Gastroesophageal sphincter (tissue), 4 donors: ENCODE data around the gene CAPN10. TPM values are rescaled to one million over a fixed set of nuclear protein-coding genes. Genes with fewer than 3 reads are reported as not detected.

Experiments
- ATAC-seq: fragments of 150-250 bp; one replicate; pipeline ENCODE4 v1.9.1; 2016; ENCODE audit warnings: mild to moderate bottlenecking, moderate library complexity
- H3K27ac ChIP-seq, 4 donors: fragments of 200-600 bp; sonication (generic) in 3 of 4; 1 replicate in 3 of 4; 2 replicates in 1 of 4; pipeline ENCODE4 v1.5.1; 2016 to 2019
- H3K27me3 ChIP-seq: fragments of 200-600 bp; sonication (generic); one replicate; pipeline ENCODE4 v1.5.1; 2019
- H3K36me3 ChIP-seq, 2 donors: fragments of 200-600 bp; sonication (generic); one replicate each; pipeline ENCODE4 v1.5.1; 2019; ENCODE audit warnings: control low read depth in 1 of 2
- H3K4me1 ChIP-seq, 3 donors: fragments of 200-600 bp; sonication (generic); 1 replicate in 2 of 3; 2 replicates in 1 of 3; pipeline ENCODE4 v1.5.1; 2016 to 2019; ENCODE audit warnings: control low read depth in 2 of 3
- H3K4me3 ChIP-seq, 2 donors: fragments of 200-600 bp; sonication (generic); one replicate each; pipeline ENCODE4 v1.5.1; 2019; ENCODE audit warnings: mild to moderate bottlenecking in 1 of 2, moderate library complexity in 1 of 2
- H3K9me3 ChIP-seq, 3 donors: fragments of 200-600 bp; sonication (generic); one replicate each; pipeline ENCODE4 v1.5.1; 2017 to 2019; ENCODE audit warnings: control low read depth in 2 of 3
- CTCF ChIP-seq, 4 experiments: fragments of 200-600 bp in 2 of 4; fragments of 450-650 bp in 2 of 4; sonication (generic) in 1 of 4; IDR thresholded peaks; one replicate each; pipeline ENCODE4 v1.5.1; 2017 to 2019; ENCODE audit warnings: antibody characterized with exemption in 4 of 4, mild to moderate bottlenecking in 2 of 4, moderate library complexity in 2 of 4
- EP300 ChIP-seq: sonication (generic); formaldehyde crosslinking; IDR thresholded peaks from one replicate; pipeline ENCODE4 v1.6.1; 2017; ENCODE audit warnings: antibody characterized with exemption, mild to moderate bottlenecking
- POLR2A ChIP-seq, 2 donors: fragments of 450-650 bp; IDR thresholded peaks; one replicate each; pipeline ENCODE4 v1.6.1; 2017; ENCODE audit warnings: antibody characterized with exemption in 2 of 2, mild to moderate bottlenecking in 2 of 2, moderate library complexity in 1 of 2
- POLR2AphosphoS5 ChIP-seq: sonication (generic); formaldehyde crosslinking; IDR thresholded peaks from one replicate; pipeline ENCODE4 v1.6.1; 2017; ENCODE audit warnings: antibody characterized with exemption
- WGBS, 2 donors: methylation state at CpG; one replicate each; pipeline ENCODE4 v1.1.5; 2018; ENCODE audit warnings: low coverage in 1 of 2; 5-methylcytosine and 5-hydroxymethylcytosine counted together
- total RNA-seq, 4 donors: library from RNA; depleted of rRNA; stranded (reverse); fragments of >200 nt; gene quantifications; one replicate each; pipeline ENCODE4 v1.1.0, GENCODE V29; 2016

Gene CAPN10
- total RNA-seq, 4 donors from 2014 or later, result 19.2 to 34.7 (median 23.2) TPM

- WGBS, 2 donors, result 29 to 42% methylated on average over 1 of the region's 1 CpG
- Histone ChIP-seq H3K27ac (no peak overlapping the region), H3K4me3 (no peak overlapping the region), H3K9me3 (no peaks in the 10 kb centered on the region), H3K36me3 (peaks cover 0 to 41% of the 10 kb centered on the region in 2 donors), H3K27me3 (peaks cover 5% of the 10 kb centered on the region), H3K4me1 (peaks cover 0 to 3% (median 0%) of the 10 kb centered on the region in 3 donors)
- TF ChIP-seq CTCF (IDR thresholded peaks at IDR 0.05), result no peak
- TF ChIP-seq POLR2AphosphoS5, result no peak
- no peak for TF ChIP-seq EP300
- no peak for TF ChIP-seq POLR2A (IDR thresholded peaks at IDR 0.05)
- ATAC-seq, result no peak
Observed at GRCh38 chr2:240551811-240552210, 34.7 kb upstream of the CAPN10 start.

- Histone ChIP-seq H3K4me1 (peaks cover 0 to 25% (median 12%) of the 10 kb centered on the region in 3 donors), H3K4me3 (no peak overlapping the region), H3K27me3 (peaks cover 21% of the 10 kb centered on the region), H3K9me3 (no peaks in the 10 kb centered on the region), H3K27ac (no peak overlapping the region), H3K36me3 (peaks cover 0 to 41% of the 10 kb centered on the region in 2 donors)
- WGBS, 2 donors, result 79 to 90% methylated on average over 3 of the region's 7 CpGs
- ATAC-seq, result no peak
- TF ChIP-seq POLR2AphosphoS5 (no peak), CTCF (IDR thresholded peaks at IDR 0.05) (no peak), POLR2A (IDR thresholded peaks at IDR 0.05) (no peak)
Observed at GRCh38 chr2:240553956-240554480, 32.5 kb upstream of the CAPN10 start.

GRCh38 chr2:240554767-240555493 lies 31.6 kb upstream of the CAPN10 start:
- 98% methylated on average over 7 of the region's 17 CpGs; no CpG with 5 or more reads in 1 of the 2 donors for WGBS, 2 donors

GRCh38 chr2:240555541-240556250 lies 30.8 kb upstream of the CAPN10 start:
- H3K36me3 ChIP-seq, result peaks cover 0 to 38% of the 10 kb centered on the region in 2 donors
- H3K9me3 ChIP-seq, result no peaks in the 10 kb centered on the region
- H3K27me3 ChIP-seq, result peaks cover 21% of the 10 kb centered on the region
- H3K27ac ChIP-seq, result no peak overlapping the region
- no peak for ATAC-seq
- H3K4me3 ChIP-seq, result no peak overlapping the region
- 90 to 100% methylated on average over 1 to 2 of the region's 16 CpGs for WGBS, 2 donors
- TF ChIP-seq CTCF (IDR thresholded peaks at IDR 0.05) (no peak), EP300 (no peak), POLR2AphosphoS5 (no peak), POLR2A (IDR thresholded peaks at IDR 0.05) (no peak)
- peaks cover 0 to 37% (median 21%) of the 10 kb centered on the region in 3 donors for H3K4me1 ChIP-seq

More at GRCh38 chr2:240554767-240555493, 31.6 kb upstream of the CAPN10 start:
- no peak for ATAC-seq
- Histone ChIP-seq H3K27ac (no peak overlapping the region), H3K4me1 (peaks cover 0 to 34% (median 21%) of the 10 kb centered on the region in 3 donors), H3K36me3 (peaks cover 0 to 41% of the 10 kb centered on the region in 2 donors), H3K27me3 (peaks cover 21% of the 10 kb centered on the region), H3K9me3 (no peaks in the 10 kb centered on the region), H3K4me3 (no peak overlapping the region)
- TF ChIP-seq POLR2A (IDR thresholded peaks at IDR 0.05) (no peak), POLR2AphosphoS5 (no peak), CTCF (IDR thresholded peaks at IDR 0.05) (no peak), EP300 (no peak)
